Hepatocyte (in vitro differentiated cells): ENCODE results near the gene TK1.

Experiments
- EZH2 ChIP-seq: fragments of 200-600 bp; sonication (generic); IDR thresholded peaks from 2 replicates; pipeline ENCODE4 v1.6.1; 2016; ENCODE audit warnings: antibody characterized with exemption, mild to moderate bottlenecking, borderline replicate concordance
- TF ChIP-seq, protein P1 (sequence below): fragments of 200-600 bp; sonication (generic); IDR thresholded peaks from 2 replicates; pipeline ENCODE4 v1.5.1; 2016; ENCODE audit warnings: antibody characterized with exemption, mild to moderate bottlenecking; ENCODE audit not compliant: poor library complexity

DNA sequence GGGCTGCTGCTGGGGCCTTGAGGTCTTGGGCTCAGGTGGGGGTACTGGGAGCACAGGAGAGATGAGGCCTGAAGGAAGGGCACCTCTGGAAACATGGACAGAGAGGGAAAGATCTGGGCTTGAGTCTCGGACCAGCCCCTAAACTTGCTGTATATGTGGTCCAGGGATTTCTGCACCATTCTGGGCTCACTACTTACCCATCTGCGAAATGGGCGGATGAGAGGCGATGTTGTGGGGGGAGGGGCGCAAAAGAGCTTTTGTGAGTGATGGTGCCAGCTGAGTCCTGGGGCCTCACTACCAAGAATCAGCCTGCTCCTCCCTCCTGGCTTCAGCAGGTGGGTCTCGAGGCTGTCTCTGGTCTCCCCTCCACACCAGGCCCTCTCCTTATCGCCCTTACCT lies 40.4 kb downstream of the TK1 start:
- TF ChIP-seq, protein P1, sequence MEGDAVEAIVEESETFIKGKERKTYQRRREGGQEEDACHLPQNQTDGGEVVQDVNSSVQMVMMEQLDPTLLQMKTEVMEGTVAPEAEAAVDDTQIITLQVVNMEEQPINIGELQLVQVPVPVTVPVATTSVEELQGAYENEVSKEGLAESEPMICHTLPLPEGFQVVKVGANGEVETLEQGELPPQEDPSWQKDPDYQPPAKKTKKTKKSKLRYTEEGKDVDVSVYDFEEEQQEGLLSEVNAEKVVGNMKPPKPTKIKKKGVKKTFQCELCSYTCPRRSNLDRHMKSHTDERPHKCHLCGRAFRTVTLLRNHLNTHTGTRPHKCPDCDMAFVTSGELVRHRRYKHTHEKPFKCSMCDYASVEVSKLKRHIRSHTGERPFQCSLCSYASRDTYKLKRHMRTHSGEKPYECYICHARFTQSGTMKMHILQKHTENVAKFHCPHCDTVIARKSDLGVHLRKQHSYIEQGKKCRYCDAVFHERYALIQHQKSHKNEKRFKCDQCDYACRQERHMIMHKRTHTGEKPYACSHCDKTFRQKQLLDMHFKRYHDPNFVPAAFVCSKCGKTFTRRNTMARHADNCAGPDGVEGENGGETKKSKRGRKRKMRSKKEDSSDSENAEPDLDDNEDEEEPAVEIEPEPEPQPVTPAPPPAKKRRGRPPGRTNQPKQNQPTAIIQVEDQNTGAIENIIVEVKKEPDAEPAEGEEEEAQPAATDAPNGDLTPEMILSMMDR = no peak
- no peak for TF ChIP-seq EZH2
